HG03159 (cell line): ENCODE data around the gene PCNX2.

ENCODE experiments used
- ATAC-seq: cut with Tn5 transposase; IDR thresholded peaks from one replicate; pipeline ENCODE4 v1.9.1; 2021; ENCODE audit warnings: mild to moderate bottlenecking, moderate library complexity; ENCODE audit not compliant: unreplicated experiment

PCNX2 gene

GRCh38 chr1:233261206-233261605 is 34.3 kb downstream of the PCNX2 start:
- peak; percentile 97 for ATAC-seq

DNA sequence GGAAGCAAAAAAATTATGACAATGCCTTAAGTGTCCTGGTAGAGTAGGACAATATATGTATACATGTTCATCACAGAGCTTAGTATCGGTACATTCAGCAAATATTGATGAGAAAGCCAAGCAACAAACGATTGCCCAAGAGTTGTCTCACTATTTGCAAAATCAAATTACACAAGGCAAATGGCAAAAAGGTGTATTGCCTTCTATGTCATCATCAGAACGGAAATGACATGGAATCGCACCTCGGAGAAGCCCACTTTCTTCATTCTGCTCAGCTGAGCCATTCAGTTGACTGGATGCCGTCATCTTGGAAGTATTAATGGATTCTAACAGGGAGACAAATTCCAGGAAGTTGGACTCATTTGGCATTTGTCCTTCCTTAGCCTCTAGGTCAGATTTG is 37.7 kb downstream of the PCNX2 start:
- no peak for ATAC-seq

DNA sequence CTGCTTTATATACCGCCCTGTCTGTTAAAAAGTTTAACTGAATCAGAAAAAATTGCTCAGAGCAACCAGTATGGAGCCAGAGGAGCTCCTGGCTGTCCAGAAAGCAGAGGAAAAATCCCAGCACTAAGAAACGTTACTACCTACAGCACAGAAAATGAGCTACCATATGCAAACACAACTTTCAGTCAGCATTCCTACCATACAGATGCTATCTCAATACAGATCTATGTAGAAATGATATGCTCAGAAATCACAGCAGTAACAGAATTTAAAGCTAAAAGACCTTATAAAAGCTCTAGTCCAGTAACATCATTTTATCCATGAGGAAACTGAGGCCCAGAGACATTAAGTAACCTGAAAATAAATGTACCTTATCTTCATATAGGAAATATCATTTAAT is 38.7 kb downstream of the PCNX2 start:
- ATAC-seq, result no peak

DNA sequence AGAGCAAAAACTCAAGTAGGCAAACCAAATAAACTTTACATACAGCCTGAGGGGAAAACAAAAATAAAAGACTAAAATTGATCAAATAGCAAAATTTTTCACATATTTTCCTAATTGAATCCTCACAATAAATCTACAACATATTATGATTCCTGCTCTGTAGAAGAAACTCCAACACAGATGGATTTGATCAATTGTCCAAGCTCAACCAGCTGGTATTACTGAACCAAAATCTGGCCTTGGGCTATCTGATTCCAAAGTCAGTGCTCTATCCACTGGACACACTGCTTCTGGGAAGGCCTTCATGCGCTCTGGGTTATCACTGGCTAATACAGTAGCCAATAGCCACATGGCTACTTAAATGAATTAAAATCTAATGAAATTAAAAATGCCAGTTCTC is 39.3 kb downstream of the PCNX2 start:
- no peak for ATAC-seq

GRCh38 chr1:233255145-233255544 is 40.4 kb downstream of the PCNX2 start:
- no peak for ATAC-seq

DNA sequence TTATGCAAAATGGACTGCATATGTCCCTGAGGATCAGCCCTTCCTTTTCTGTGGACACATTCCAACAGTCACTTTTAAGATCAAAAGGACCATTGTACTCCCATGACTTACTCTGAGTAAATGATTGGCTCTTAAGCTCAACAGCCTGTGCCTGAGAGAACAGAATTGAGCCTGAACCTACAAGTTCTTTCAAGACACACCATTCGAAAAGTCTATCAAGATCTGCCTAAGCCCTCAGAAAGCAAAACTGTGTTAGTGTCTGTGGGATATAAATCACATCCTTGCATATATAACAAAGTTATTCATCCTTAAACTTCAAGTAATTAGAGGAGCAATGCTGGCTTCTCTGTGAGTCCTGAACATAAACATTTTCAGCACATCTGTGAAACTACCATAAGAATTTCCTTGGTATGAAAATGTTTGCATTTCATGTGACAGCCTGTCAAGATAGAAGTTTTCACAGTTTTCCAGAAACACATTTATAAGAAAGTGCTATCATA is 41.6 kb downstream of the PCNX2 start:
- no peak for ATAC-seq

DNA sequence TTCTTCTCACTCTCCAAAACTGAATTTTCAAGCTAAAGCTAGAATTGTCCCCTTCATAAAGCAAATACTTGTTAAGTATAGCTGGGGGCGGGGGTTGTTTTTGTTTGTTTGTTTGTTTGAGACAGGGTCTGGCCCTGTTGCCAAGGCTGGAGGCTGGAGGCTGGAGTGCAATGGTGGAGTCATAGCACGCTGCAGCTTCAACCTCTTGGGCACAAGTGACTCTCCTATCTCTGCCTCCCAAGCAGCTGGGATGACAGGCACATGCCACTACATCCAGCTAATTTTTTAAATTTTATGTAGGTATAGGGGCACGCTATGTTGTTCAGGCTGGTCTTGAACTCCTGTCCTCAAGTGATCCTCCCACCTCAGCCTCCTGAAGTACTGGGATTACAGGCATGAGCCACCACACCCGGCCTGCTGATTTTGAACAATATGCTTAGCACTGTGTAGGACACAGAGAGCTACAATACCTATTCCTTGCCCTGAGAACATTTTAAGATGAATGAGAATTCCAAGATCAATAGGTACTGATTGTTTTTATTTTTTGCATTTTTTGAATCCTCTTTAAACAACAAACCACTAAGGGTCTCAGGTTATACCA is 42.2 kb downstream of the PCNX2 start:
- no peak for ATAC-seq

DNA sequence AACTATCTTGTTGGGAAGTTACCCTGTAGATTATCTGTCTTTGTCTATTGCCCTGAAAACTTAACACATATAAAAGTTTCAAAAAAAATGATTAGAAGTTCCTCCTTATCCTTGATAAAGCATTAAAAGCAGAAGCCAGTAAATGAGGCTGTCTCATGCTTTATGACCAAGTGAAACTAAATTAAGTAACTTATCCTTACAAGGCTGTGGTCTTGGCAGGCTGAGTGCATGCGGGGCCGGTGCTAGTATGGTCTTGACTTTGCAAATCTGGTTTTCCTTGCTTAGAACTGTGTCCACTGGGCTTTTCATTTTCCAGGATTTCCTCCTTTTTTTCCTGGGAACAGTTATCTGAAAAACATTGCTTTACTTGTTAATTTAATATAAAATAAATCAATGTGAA is 43.1 kb downstream of the PCNX2 start:
- no peak for ATAC-seq

GRCh38 chr1:233251201-233251720 is 44.3 kb downstream of the PCNX2 start:
- no peak for ATAC-seq

GRCh38 chr1:233248014-233248413 is 47.5 kb downstream of the PCNX2 start:
- ATAC-seq, result no peak

DNA sequence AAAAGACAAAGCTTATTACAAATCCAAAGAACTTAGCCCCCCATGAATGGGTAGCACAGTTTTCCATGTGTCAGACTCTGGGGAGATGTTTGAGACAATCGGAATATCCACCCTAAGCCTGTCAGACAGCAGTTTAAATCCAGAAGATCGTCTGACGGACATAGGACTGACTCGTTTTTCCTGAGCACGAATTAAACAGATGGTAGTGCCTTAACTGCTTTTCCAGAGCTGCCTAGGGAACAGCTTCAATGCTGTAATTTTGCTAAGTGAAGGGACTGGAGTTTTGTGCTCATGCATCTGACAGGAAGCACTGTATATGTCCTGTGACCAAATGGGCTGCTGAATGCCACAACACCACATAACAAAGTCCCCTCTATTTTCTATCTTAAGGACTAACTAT is 48.6 kb downstream of the PCNX2 start:
- ATAC-seq, result no peak

- no peak for ATAC-seq
These were observed 50.2 kb downstream of the PCNX2 start for GRCh38 chr1:233245191-233245765.

- no peak for ATAC-seq
These were observed 51.3 kb downstream of the PCNX2 start for GRCh38 chr1:233244183-233244582.

- ATAC-seq, result no peak
These were observed 52.6 kb downstream of the PCNX2 start for GRCh38 chr1:233242827-233243483.

DNA sequence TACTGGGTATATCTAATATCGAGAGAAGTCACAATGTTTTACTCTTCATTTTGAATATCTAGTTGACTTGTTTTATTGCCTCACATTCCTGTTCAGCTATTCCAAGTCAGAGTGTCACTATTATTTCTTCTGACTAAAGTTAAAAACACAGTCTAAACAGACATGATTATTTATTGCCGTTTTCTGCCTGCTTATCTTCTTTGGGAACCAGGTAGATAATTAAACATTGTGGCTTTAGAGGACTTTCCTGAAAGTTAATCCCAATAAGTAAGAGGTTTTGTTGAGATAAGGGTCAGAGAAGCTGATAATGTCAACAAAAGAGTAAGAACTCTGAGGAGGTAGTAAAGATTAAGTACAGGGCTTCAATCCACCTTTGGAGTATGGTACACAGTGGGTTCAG is 53.8 kb downstream of the PCNX2 start:
- ATAC-seq, result no peak

GRCh38 chr1:233240829-233241682 is 54.5 kb downstream of the PCNX2 start:
- ATAC-seq, result no peak

GRCh38 chr1:233240371-233240770 is 55.2 kb downstream of the PCNX2 start:
- no peak for ATAC-seq

- ATAC-seq, result no peak
These were observed 56.6 kb downstream of the PCNX2 start for GRCh38 chr1:233238884-233239431.

GRCh38 chr1:233237647-233238046 is 57.9 kb downstream of the PCNX2 start:
- ATAC-seq, result no peak

DNA sequence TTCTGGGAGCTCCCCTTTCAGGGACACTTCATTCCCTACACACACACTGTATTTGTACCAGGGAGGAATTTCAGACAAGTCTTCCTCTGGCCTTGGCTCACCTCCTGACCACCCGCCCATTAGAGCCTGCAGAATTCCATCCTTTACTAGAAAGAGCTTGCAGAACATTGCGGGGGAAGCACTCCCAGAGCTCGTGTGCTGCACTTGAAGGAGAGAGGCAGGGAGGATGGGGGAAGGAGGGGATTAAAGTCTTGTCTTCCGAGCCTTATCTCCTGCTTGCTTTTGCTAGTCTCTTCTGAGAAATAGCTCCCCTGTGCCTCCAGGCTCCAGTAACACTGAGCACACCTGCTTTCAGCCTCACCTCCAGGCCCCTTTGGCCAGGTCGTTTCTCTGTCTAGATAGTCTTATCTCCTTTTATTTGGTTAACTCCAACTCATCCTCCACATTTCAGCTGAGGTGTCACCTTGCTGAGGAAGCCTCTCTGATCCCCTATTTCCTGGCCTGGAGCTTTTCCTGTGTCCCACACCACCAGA is 62.0 kb downstream of the PCNX2 start:
- no peak for ATAC-seq

GRCh38 chr1:233230011-233230410 is 65.5 kb downstream of the PCNX2 start:
- ATAC-seq, result no peak
